GM10248 (cell line): Measurements from ENCODE around the gene NEGR1.

Experiments
- CTCF ChIA-PET: fragments of 300-600 bp; sonication (Branson Sonifier 250); formaldehyde crosslinking; extraction: SDS; loops from one replicate; lab custom pipeline; 2021; ENCODE audit warnings: antibody characterized with exemption; lab: Yijun Ruan, JAX
- POLR2A ChIA-PET: fragments of 350-650 bp; sonication (Branson Sonifier 250); formaldehyde crosslinking; extraction: SDS; loops from one replicate; lab custom pipeline; 2020; ENCODE audit warnings: antibody characterized with exemption; lab: Yijun Ruan, JAX
- DNase-seq: peaks from one replicate; pipeline ENCODE4 v3.0.0; 2012; ENCODE audit errors: extremely low spot score
- CTCF ChIP-seq: IDR thresholded peaks from 2 replicates; pipeline ENCODE4 v1.5.1; 2012; ENCODE audit warnings: mild to moderate bottlenecking, low read depth; ENCODE audit errors: extremely low read depth, missing control alignments, control extremely low read depth

NEGR1 gene

GRCh38 chr1:71785450-71785849 is 496.9 kb downstream of the NEGR1 start:
- ChIA-PET CTCF (no interaction called here), POLR2A (no interaction called here)
- DNase-seq, result no peak
- TF ChIP-seq CTCF, result no peak

GRCh38 chr1:71785000-71785399 is 497.3 kb downstream of the NEGR1 start:
- no peak for DNase-seq
- POLR2A ChIA-PET, result no interaction called here
- no peak for TF ChIP-seq CTCF
- CTCF ChIA-PET, result no interaction called here

GRCh38 chr1:71784241-71784640 is 498.1 kb downstream of the NEGR1 start:
- no peak for TF ChIP-seq CTCF
- CTCF ChIA-PET, result no interaction called here

GRCh38 chr1:71783071-71783470 is 499.3 kb downstream of the NEGR1 start:
- POLR2A ChIA-PET, result no interaction called here
- no peak for DNase-seq
- CTCF ChIA-PET, result no interaction called here
- TF ChIP-seq CTCF, result no peak

More at GRCh38 chr1:71784241-71784640, 498.1 kb downstream of the NEGR1 start:
- no peak for DNase-seq
- POLR2A ChIA-PET, result no interaction called here

GRCh38 chr1:71781450-71781849 is 500.9 kb downstream of the NEGR1 start:
- no peak for TF ChIP-seq CTCF
- DNase-seq, result no peak
- ChIA-PET POLR2A (no interaction called here), CTCF (no interaction called here)

GRCh38 chr1:71780681-71781080 is 501.7 kb downstream of the NEGR1 start:
- TF ChIP-seq CTCF, result no peak
- POLR2A ChIA-PET, result no interaction called here
- CTCF ChIA-PET, result no interaction called here
- DNase-seq, result peak; percentile 6

- CTCF ChIA-PET, result no interaction called here
- POLR2A ChIA-PET, result no interaction called here
- DNase-seq, result no peak
- TF ChIP-seq CTCF, result no peak
These were observed 503.4 kb downstream of the NEGR1 start for GRCh38 chr1:71778940-71779339.
